ENCODE measurements around the gene CERCAM.

CERCAM gene

GRCh38 chr9:128383007-128383753, 37.5 kb upstream of the CERCAM start:
- no peak for TF ChIP-seq CTCF (conservative IDR thresholded peaks at IDR 0.05)
- no peak overlapping the region for H3K27ac ChIP-seq

DNA sequence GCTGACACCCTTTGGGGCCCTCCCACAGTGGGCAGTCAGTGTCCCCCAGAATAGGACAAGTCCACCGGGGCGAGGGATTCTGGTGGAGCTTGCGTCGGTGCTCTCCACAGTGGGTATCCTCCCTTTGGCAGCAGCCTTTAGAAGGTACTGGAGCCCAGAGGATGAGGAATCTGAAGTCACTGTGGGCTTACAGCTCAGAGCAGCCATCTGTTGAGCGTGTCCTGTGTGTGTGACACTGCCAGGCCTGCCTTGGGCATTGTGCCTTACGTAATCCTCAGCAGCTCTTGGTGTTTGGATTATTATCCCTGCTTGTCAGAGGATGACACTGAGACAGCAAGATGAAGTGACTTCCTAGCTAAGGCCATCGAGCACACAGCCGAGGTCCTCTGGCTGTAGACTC, 36.9 kb upstream of the CERCAM start:
- no peak overlapping the region for H3K27ac ChIP-seq
- TF ChIP-seq CTCF (conservative IDR thresholded peaks at IDR 0.05): no peak

- no peak overlapping the region for H3K27ac ChIP-seq
- no peak for TF ChIP-seq CTCF (conservative IDR thresholded peaks at IDR 0.05)
These were observed 35.7 kb upstream of the CERCAM start for GRCh38 chr9:128384801-128385495.

GRCh38 chr9:128385496-128386460, 34.9 kb upstream of the CERCAM start:
- H3K27ac ChIP-seq: no peak overlapping the region
- TF ChIP-seq CTCF (conservative IDR thresholded peaks at IDR 0.05): no peak

DNA sequence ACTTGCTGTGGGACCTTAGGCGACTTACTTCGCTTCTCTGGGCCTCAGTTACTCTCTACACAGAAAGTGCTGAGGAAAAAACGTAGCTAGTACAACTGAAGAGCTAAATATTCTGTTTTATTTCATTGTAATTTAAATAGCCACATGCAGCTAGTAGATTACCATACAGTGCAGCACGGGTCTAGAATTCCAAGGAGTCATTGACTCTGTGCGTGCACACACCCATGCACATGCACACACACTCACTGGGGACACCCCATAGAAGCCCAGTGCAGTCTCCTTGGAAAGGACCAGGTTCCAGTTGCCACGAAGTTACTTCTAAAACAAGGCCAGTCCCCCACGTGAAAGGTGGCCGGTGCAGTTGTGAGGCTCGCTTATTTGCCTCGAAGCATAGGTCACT, 32.5 kb upstream of the CERCAM start:
- H3K27ac ChIP-seq: no peak overlapping the region

GRCh38 chr9:128389395-128390149, 31.1 kb upstream of the CERCAM start:
- no peak for TF ChIP-seq CTCF (conservative IDR thresholded peaks at IDR 0.05)

More for the DNA sequence above, 32.5 kb upstream of the CERCAM start:
- no peak for TF ChIP-seq CTCF (conservative IDR thresholded peaks at IDR 0.05)

More at GRCh38 chr9:128389395-128390149, 31.1 kb upstream of the CERCAM start:
- H3K27ac ChIP-seq: no peak overlapping the region
